ENCODE results near the gene SEC16B. TPM values are rescaled to one million over a fixed set of nuclear protein-coding genes. Genes with fewer than 3 reads are reported as not detected.

Gene SEC16B
- total RNA-seq, 1 donor from 2014 or later: 1.7 TPM

DNA sequence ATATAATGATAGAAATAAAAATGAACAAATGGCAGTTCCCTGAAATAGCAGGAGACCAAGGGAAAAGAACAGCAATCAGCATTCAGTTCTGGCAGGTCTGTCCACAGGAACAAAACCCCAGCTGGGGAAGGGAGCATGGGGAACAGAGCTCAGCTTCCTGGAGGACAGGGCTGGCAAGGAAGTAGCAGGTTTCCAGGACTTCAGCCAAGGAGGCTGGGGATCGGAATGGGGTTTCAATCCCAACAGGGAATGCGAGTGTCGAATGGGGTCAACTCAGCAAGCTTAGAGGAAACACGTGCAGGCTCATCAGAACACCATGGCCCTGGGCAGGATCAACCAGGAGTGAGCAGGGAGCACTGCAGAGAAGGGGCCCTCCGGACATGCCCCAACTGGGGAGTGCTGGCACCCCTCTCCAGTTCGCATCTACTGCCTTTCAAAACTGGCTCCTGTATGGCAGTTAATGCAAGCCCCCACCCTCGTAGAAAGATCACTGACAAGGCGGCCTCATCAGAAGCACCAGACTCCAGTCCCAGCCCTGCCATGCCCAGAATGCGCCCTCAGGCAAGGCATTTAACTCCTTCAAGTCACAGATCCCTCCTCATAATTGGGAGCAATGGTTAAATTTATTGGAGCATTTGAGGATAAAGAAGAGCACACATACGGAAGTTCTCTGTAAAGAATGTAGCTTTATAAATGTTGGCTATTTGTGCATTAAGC lies 72.4 kb downstream of the SEC16B start:
- no peak for DNase-seq (ENCODE audit: extremely low spot score in 2 of 2)
- Histone ChIP-seq H3K27ac (no peak overlapping the region), H3K27me3 (no peaks in the 10 kb centered on the region), H3K4me3 (no peak overlapping the region), H3K36me3 (no peaks in the 10 kb centered on the region), H3K9me3 (no peaks in the 10 kb centered on the region), H3K4me1 (no peaks in the 10 kb centered on the region)
- intact Hi-C loops (cut with DNase I): no loop called here
- TF ChIP-seq POLR2A (IDR thresholded peaks at IDR 0.05) (no peak), CTCF (IDR thresholded peaks at IDR 0.05) (no peak)

Small RNA genes lying within 50 kb of the gene (small RNA-seq; reads per million reads assigned to genes)
- not detected for gene AL359075.1

Other genes starting within 250 kb of the SEC16B start
- 25.5 TPM for gene RASAL2, start 124.0 kb upstream of the SEC16B start, total RNA-seq